Hepatic stellate cell (primary cell): ENCODE measurements around the gene MKS1.

Source experiments
- DNase-seq: peaks from one replicate; pipeline ENCODE4 v3.0.0; 2011; ENCODE audit warnings: low spot score

MKS1 gene

DNA sequence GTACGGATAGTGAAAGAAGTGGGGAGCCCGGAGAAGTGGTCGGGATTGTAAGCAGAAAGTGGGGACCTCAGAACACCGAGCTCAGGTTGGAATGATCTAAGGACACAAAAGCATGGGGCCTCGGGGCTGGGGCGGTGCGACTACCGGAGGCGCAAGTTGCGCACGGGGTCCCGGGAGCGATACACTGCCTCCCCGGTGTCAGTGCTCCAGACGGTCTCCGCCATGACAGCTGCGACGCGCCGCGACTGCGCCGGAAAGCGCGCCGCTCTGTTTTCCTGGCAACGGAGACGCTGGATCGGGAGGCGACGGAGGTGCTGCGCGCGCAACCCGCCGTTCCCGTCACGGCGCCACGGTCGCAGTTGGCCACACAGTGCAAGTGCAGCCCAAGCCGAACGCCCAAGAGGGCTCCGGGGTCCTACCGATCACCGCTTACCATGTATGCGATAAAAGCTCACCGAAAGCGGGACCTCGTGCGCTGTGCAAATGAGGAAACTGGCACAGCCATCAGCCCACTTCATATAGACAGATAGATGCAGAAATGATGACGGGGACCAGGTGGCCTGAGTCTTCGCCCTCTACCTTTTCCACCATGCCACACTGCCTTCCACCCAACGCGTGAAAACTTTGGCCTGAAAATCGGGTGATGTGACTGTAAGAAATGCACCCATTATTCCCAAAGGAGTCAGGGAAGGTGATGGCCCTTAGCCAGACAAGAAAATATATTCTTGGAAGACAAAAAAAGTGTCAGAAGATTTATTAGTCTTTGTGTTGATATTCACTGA is at the start of gene MKS1:
TSS of gene MKS1 (minus strand) at position 249 of the 782 bp plus-strand sequence. CDS start at position 224, 25 bp downstream.
- peak; percentile 100 for DNase-seq

DNA sequence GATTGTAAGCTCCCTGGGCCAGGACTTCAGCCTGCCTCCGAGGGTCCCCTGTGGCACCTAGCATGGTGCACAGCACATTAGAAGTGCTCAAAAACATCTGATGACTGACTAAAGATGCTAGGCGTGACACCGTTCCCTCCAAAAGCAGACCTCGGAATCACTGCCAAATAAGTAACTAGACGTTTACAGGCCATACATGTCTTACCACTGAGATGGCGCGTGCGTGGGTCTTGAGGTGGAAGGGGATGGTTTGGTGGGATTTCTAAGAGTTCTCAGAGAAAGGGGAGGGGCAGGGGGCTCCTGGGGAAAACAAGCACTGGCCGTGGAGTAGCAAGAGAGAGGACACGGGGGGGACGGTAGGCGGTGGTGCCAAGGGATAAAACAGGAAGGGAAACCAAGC is 49.3 kb upstream of the MKS1 start:
- no peak for DNase-seq

DNA sequence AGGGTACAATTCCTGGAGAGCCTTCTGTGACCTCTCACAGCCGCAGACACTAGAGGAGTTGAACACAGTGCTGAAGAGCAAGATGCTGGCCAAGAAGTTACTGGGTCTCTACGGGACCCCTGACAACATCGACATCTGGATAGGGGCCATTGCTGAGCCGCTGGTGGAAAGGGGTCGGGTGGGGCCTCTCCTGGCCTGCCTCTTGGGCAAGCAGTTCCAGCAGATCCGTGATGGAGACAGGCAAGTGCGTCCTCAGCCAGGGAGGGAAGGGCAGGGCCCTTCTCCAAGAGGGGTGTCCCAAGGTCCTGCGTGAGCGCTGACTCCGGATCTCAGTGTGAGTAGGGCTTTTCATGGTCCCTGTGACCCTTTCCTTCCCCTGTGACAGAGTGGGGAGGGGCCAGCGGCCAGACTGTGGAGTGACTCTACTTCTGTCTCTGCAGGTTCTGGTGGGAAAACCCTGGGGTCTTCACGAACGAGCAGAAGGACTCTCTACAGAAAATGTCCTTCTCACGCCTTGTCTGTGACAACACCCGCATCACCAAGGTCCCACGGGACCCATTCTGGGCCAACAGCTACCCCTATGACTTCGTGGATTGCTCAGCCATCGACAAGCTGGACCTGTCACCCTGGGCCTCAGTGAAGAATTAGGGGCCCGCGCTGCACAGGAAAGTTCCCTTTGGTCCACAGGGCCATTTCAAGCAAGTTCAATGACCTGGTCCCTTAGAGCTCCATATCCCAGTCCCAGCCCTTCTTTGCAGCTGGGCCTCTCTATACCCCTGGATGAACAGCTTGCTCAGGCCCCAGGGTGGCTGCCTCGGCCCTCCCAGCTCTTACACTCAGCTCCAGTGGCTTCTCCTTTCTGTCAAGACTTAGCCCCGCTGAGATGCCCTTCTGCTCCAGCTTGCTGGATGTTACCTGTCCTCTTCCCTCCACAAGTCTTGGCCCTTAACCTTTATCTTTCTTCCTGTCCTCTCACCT is 48.6 kb upstream of the MKS1 start:
- DNase-seq: no peak

DNA sequence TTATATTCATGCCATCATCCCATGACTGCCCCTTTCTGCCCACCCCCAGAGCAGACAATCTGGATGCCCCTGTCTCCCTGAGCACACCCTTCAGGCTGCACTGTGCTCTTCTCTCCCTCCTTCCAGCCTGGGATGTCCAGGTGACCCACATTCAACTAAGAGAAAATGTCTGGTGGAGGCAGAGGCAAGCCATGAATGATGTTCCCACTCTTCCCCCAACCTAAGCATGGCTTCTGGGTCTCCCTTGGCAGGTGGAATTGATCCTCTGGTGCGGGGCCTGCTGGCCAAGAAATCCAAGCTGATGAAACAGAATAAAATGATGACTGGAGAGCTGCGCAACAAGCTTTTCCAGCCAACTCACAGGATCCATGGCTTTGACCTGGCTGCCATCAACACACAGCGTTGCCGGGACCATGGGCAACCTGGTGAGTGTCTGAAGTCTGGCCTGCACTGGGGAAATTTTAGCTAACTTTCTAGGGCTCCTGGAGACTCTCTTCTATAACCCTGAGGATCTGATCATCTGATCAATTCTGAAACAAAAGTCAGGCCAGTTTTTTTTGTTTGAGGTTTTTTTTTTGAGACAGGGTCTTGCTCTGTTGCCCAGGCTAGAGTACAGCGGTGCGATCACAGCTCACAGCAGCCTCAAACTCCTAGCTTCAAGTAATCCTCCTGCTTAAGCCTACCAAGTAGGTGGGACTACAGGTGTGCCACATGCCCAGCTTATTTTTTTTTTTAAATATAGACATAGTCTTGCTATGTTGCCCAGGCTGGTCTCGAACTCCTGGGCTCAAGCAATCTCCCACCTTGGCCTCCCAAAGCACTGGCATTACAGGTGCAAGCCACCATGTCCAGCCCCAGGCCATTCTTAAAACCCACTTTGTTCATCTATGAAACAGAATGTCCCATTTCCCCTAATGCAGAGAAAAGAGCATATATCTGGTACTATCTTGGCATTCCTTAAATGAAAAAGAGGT is 47.1 kb upstream of the MKS1 start:
- DNase-seq: no peak

DNA sequence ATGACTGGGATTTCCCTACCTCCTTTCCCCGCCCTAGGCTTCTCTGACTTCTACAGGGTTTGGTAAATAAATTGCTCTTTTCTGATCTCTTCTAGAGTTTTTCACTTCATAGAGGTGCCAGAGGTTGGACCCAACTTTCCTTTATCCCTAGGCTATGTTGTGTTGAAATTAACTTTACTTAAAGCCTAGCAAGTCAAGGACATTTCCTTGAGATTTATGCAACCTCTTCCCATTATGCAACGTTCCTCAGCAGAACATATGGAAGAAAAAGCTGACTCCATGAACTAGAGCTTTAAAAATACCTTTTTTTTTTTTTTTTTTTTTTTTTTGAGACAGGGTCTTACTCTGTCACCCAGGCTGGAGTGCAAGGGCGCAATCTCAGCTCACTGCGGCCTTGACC is 46.2 kb upstream of the MKS1 start:
- no peak for DNase-seq

DNA sequence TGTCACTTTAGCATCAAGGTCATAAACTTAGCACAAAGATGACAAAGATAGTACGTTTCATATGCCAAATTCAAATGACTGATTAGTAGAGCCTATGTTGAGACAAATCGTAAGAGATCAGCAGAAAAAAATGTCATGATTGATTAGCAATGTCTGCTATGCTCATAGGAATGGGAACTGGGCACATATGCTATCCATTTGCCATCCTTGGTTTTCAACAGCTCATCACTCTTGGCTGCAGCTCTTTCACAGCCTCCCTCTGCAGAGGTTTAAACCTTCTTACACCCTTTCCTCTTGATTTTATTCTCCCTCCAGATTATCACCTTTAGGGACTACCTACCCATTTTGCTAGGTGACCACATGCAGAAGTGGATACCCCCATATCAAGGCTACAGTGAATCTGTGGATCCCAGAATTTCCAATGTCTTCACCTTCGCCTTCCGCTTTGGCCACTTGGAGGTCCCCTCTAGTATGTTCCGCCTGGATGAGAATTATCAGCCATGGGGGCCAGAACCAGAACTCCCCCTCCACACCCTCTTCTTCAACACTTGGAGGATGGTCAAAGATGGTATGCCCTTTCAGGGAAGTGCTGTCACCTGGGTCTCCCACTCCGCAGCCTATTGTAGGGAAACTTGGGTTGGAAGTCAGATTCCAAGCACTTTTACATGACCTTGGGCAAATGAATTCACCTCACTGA is 45.5 kb upstream of the MKS1 start:
- DNase-seq: no peak

DNA sequence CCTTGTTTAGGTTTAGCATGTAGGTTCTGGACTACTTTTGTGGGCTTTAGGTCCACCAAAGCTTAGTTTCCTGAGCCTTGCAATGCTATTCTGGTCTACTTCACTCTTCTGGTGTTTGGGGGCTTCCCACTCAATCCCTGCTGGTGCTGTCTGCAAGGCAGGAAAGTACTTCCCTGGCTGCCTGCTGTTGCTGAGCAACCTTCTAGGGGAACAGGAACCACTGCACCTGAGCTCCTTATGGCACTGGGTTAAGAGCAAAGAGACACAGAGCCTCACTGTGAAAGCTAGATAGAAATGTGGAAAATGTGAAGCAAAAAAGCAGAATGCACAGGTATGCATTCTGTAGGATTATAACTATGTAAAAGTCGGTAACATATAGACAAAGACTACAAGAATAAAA is 44.7 kb upstream of the MKS1 start:
- no peak for DNase-seq

DNA sequence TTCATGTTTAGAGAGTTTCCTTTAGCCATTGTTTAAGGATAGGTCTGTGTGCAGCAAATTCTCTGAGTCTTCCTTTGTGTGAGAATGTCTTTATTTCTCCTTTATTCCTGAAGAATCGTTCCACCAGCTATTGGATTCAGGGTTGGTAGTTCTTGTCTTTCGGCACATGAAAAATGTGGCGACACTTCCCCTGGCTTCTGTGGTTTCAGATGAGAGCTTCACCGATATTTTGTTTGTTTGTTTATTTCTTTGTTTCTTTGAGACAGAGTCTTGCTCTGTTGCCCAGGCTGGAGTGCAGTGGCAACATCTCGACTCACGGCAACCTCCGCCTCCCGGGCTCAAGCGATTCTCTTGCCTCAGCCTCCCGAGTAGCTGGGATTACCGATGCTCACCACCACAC is 43.1 kb upstream of the MKS1 start:
- DNase-seq: no peak

DNA sequence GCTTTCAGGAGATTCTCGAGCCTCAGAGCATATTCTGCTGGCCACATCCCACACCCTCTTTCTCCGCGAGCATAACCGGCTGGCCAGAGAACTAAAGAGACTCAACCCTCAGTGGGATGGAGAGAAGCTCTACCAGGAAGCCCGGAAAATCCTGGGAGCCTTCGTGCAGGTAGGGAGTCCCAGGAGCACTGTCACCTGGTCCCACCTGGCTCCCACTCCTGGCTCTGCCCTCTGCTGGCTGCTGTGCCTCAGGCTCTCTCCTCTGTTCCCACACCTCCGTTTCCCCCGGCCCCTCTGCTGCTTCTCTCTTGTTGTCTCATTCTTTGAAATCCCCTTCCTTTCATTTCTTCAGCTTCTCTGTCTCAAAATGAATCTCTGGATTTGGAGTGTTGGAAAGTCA is 35.7 kb upstream of the MKS1 start:
- no peak for DNase-seq

DNA sequence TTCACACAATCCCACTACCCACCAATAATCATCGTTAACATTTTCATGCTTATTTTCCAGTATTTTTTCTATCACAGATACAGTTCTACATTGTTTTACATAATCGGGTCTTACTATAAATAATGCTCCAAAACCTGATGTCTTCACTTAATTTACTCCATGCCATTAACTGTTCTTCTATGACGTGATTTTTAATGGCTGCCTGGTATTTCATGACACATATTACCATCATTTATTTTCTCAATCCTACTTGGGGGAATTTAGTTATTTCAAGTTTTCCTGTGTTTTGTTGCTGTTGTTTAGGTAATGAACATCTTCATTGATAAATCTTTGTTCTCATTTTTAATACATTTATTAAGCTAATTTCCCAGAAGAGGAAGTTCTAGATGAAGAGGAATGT is 34.0 kb upstream of the MKS1 start:
- DNase-seq: no peak

DNA sequence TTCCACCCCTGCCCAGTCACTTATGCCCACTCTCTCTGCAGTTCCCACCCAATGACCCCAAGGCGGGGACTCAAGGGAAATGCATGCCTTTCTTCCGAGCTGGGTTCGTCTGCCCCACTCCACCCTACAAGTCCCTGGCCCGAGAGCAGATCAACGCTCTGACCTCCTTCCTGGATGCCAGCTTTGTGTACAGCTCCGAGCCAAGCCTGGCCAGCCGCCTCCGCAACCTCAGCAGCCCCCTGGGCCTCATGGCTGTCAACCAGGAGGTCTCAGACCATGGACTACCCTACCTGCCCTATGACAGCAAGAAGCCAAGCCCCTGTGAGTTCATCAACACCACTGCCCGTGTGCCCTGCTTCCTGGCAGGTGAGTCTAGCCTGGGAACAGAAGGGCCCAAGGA is 33.1 kb upstream of the MKS1 start:
- DNase-seq: no peak

DNA sequence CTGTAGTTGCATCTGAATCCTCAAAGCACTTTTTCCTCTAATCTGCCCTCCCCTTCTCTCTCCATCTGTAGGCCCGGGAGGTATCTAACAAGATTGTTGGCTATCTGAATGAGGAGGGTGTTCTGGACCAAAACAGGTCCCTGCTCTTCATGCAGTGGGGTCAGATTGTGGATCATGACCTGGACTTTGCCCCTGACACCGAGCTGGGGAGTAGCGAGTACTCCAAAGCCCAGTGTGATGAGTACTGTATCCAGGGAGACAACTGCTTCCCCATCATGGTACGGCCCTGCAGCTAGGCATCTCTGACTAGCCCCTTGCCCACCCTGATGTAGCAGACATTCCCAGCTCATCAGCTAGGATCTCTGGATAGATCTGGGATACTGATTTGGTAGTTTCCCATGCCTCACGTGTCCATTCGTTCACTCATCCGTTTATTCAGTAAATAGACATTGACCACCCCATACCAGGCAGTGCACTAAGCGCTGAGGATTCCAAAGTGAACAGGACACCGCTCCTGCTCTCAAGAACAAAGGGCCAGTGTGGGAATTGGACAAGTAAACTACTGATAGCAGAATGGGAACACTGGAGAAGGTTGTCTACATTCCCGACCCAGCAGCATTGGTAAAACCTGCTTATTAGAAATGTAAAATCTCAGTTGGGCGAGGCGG is 31.4 kb upstream of the MKS1 start:
- no peak for DNase-seq

DNA sequence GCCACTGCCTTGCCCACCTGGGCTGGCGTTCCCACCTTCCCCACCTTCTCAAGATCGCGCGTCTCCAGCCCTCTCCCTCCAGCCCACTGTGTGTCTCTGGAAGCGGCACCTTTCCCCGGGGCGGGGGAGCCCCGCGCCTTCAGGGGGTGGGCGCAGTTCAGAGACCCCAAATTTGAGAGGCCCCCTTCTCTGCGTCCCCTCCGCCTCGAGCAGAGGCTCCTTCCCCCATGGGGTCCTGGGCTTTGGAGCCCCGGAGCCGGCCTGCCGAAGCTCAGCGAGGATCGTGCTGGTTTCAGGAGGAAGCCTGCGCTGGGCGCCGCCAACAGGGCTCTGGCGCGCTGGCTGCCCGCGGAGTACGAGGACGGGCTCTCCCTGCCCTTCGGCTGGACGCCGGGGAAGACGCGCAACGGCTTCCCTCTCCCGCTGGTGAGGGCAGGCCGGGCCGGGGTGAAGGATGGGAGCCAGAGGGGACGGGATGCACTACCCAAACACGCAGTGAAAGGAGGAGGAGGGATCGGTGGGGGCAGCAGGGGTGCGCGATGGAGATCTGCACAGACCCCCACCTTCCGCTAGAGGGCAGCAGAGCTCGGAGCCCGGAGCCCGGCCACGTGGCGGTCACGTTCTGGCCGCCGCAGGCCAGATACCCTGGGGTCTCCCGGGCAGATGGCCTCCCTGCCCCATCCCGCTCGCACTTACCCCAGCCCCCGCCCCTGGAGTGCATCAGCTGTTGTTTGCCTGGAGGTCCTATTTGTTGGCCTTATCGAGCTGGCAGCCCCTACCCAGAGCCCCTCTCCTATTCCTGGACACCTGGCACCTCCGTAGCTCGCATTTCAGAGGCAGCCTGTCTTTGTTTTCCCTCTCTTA is 30.4 kb upstream of the MKS1 start:
- peak; percentile 91 for DNase-seq

DNA sequence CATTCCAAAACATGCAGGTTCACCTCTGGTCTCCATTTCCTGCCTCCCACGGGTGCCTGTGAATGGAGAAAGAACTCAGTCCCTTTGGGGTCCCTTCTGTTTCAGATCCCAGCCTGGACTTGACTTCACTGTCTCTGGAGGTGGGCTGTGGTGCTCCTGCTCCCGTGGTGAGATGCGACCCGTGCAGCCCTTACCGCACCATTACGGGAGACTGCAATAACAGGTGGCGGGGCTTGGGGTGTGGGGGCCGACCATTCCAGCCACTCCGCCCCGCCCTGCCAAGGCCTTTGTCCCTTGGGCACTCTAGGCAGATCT is 29.9 kb upstream of the MKS1 start:
- no peak for DNase-seq

DNA sequence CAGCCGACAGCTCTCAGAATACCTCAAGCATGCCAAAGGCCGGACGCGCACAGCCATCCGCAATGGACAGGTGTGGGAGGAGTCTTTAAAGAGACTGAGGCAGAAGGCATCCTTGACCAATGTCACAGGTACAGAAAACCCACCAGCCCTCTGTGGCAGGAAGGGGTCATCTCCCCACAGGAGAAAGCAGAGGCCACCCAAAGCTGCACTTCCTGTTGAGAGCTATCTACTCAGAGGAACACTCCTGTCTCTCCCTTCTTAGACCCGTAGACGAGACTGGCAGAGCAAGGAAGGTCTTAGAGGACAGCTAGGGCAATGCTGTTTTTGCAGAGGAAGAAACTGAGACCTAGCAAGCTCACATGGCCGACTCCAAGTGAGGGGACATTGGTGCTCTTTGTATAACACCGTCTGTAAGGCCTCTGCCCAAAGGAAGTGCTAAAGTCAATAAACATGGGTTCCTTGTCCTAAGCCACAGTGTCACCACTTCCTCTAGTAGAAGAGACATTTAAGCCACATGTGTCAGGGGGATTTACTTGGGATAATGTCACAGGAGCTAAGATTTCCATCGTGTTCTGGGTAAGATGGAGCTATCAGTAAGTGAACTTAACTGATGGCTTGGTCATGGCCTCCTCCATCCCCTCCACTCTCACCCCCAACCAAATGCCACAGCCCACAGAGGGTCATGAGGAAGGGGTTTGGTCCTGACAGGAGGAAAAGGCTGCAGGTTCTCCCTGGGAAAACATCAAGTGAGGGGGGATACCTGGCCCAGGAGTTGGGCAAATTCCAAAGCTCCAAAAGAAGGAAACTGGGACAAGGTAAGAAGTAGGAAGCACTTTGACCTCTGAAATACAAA is 28.7 kb upstream of the MKS1 start:
- DNase-seq: no peak

DNA sequence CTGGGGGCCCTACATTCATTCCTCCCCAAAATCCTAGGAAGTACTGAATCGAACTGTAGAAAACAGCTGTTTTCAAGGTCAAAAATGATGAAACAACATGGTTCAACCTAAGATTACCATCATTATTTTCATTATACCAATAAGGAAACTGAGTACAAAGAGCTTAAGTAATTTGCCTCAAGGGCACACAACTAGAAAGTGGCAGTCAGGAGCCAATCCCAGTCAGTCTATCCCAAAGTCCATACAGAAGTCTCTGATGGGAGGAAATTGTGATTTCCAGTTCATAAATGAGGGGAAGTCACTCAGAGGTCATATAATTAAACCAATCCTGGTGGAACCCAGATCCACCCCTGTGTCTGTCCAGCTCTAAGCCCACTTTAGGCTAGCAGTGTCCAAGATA is 27.7 kb upstream of the MKS1 start:
- DNase-seq: no peak

DNA sequence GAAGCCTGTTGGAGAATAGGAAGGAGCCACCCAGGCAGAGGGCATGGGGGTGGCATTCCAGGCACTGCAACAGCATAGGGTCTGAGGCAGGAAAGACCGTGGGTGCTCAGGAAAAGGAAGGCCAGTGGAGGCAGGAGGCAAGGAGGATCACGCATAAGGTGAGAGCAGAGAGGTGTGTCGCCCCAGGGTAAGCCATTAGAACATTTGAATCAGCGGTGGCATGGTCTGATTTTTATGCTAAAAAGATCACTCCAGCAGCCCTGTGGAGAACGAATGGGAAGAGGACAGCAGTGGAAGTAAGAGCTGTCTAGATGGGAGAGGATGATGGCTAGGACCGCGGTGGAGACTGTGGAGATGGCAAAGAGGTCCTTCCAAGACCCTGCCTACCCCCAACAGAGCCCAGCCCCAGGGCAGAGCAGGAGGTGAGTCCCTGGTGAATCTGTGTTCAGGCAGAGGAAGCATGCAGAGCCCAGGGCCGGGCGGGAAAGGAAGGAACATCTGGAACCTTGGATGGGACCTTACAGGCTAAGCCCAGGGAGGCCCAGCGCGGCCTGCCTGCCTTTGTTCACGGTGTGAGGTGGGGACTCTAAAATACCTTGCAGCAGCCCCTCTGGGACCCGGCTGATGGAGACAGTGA is 27.2 kb upstream of the MKS1 start:
- DNase-seq: no peak

DNA sequence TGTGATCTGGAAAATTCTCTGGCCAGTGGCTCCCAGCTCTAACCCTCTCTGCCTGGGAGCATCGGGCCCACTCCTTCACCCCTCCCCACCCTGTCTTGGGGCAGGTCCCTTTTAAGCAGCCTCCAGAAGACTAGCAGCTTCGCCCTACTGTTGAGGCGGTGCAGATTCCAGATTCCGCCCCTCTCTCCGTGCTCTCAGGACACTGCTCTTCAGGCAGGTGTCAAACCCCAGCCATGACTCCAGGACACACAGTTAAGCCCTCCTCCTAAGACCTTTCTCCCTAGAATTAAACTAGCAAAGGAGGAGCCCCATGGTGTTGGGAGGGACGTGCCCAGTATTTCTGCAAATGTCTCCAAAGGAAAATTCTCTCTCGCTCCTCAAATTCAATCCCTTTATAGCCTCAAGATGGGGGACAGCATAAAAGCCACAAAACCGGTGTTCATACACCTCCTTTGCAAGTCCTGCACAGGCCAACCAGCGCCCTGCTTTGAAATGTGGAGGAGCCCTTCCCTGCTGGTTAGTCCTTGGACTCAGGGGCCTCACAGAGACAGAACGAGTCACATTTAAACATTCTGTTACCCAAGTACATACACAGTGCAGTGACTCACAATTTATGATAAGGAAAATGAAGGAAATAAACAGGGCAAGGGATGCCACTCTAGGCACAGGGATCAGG is 26.5 kb upstream of the MKS1 start:
- no peak for DNase-seq
